NB4 (cell line): Measurements from ENCODE around the gene RNASEH2C.
A peak's percentile ranks its signal among the peaks of the same experiment; 100 is the strongest.
"Not testable (repeated sequence)": the region's sequence is repeated elsewhere in the genome, so short reads cannot be mapped to it uniquely, and the experiment has no call there.

Source experiments
- DNase-seq: peaks from one replicate; pipeline ENCODE4 v3.0.0; 2010; ENCODE audit warnings: low read depth
- H3K4me3 ChIP-seq: one replicate; pipeline ENCODE4 v1.5.1; 2011; ENCODE audit warnings: mild to moderate bottlenecking, low read depth, low read length, moderate library complexity
- CTCF ChIP-seq: IDR thresholded peaks from one replicate; pipeline ENCODE4 v1.5.1; 2012; ENCODE audit warnings: low read depth, low read length
- MAX ChIP-seq: IDR thresholded peaks from 2 replicates; pipeline ENCODE4 v1.6.1; 2011; ENCODE audit warnings: low read depth, low read length
- MYC ChIP-seq: IDR thresholded peaks from 2 replicates; pipeline ENCODE4 v1.6.1; 2011; ENCODE audit warnings: low read depth, low read length
- POLR2A ChIP-seq: IDR thresholded peaks from 2 replicates; pipeline ENCODE4 v1.6.1; 2011; ENCODE audit warnings: mild to moderate bottlenecking; ENCODE audit not compliant: insufficient read length; ENCODE audit errors: extremely low read depth

RNASEH2C gene

GRCh38 chr11:65709661-65710060 is 10.9 kb downstream of the RNASEH2C start:
- TF ChIP-seq MYC: no peak
- no peak for TF ChIP-seq CTCF
- no peak for TF ChIP-seq POLR2A
- no peak for TF ChIP-seq MAX
- no peak overlapping the region for H3K4me3 ChIP-seq
- DNase-seq: peak; percentile 63

GRCh38 chr11:65708451-65708850 is 12.1 kb downstream of the RNASEH2C start:
- DNase-seq: peak; percentile 17
- no peak overlapping the region for H3K4me3 ChIP-seq
- TF ChIP-seq POLR2A: no peak
- TF ChIP-seq MAX: no peak
- no peak for TF ChIP-seq MYC
- TF ChIP-seq CTCF: no peak

- H3K4me3 ChIP-seq: not testable (repeated sequence)
These were observed 13.6 kb downstream of the RNASEH2C start for GRCh38 chr11:65707002-65707401.

DNA sequence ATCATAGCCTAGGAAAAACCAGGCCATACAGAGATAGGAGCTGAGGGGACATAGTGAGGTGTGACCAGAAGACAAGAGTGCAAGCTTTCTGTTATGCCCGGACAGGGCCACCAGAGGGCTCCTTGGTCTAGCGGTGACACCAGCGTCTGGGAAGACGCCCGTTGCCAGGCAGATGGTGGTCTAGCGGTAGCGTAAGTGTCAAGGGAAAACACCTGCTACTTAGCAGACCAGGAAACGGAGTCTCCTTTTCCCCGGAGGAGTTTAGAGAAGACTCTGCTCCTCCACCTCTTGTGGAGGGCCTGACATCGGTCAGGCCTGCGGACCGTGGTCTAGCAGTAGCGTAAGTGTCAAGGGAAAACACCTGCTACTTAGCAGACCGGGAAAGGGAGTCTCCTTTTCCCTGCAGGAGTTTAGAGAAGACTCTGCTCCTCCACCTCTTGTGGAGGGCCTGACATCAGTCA is 14.3 kb downstream of the RNASEH2C start:
- not testable (repeated sequence) for H3K4me3 ChIP-seq
- peak; percentile 51 for TF ChIP-seq CTCF
- peak; percentile 77 for DNase-seq

More at GRCh38 chr11:65707002-65707401, 13.6 kb downstream of the RNASEH2C start:
- DNase-seq: not testable (repeated sequence)

DNA sequence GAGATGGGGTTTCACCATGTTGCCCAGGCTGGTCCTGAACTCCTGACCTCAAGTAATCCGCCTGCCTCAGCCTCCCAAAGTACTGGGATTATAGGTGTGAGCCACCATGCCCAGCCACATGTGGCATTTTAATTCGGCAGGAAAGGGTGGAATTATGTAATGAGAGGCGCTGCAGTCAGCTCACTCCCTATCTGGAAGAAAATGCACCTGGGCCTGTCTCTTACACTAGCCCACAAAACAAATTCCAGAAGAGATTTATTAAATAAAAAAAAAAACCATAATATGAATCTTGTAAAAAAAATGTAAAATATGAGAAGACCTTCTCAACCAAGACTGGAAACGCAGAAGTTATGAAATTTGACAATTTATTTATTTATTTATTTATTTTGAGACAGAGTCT is 16.8 kb downstream of the RNASEH2C start:
- H3K4me3 ChIP-seq: no peak overlapping the region
- TF ChIP-seq CTCF: no peak
- TF ChIP-seq MAX: no peak
- TF ChIP-seq MYC: no peak
- no peak for TF ChIP-seq POLR2A
- no peak for DNase-seq

DNA sequence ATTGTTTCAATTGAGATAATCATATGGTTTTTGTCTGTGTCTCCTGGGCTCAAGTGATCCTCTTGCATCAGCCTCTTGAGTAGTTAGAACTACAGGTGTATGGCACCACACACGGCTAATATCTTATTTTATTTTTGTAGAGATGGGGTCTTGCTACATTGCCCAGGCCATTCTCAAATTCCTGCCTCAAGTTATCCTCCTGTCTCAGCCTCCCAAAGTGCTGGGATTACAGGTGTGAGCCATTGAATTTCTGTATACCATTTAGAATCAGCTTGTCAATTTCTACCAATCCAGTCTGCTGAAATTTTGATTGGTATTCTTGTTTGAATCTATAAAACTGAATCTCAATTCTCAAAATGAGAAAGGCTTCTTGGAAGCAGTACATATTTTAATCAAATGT is 18.9 kb downstream of the RNASEH2C start:
- TF ChIP-seq MAX (no peak), POLR2A (no peak), MYC (no peak), CTCF (no peak)
- DNase-seq: no peak
- no peak overlapping the region for H3K4me3 ChIP-seq

- no peak overlapping the region for H3K4me3 ChIP-seq
- TF ChIP-seq POLR2A: no peak
- TF ChIP-seq CTCF: no peak
- no peak for TF ChIP-seq MAX
- no peak for TF ChIP-seq MYC
- DNase-seq: no peak
These were observed 20.2 kb downstream of the RNASEH2C start for GRCh38 chr11:65700399-65700798.
